ENCODE data around the gene SLC25A17.
"Not testable (repeated sequence)": the region's sequence is repeated elsewhere in the genome, so short reads cannot be mapped to it uniquely, and the experiment has no call there.

Gene SLC25A17

DNA sequence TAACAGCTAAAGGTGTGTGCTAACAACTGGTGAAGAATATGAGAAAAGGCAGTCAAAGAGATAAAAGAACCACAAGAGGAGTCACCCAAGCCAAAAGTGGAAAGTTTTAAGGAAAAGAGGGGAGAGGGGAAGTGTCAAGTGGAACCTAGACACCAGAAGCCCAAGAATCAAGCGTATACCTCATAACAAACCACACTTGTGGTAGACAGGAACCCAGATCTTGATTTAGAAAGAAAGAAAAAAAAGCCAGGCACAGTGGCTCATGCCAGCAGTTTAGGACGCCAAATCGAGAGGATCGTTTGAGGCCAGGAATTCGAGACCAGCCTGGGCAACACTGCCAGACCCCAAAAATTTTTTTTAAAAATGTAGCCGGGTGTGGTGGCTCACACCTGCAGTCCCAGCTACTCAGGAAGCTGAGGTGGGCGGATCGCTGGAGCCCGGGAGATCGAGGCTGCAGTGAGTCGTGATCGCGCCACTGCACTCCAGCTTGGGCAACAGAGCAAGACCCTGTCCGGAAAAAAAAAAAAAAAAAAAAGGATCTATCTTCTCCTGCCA, 877 bp downstream of the SLC25A17 start:
- no peak for DNase-seq

DNA sequence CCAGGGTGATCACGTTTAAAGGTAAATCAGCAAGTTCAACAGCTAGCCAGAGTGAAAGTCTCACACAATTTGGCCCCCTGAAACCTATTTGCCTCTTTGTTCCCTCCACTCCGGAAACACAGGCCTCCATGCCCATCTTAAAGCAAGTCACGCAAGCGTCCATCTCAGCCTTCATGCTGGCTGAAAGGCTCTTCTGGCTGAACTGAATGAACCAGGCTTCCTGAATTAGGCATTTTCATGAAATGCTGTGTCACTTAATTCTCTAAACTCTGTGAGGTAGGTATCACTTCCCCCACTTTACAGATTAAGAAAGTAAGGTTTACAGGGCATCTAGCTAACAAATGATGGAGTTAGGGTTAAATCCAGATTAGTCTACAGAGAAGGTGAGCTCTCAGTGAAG, 1.4 kb downstream of the SLC25A17 start:
- DNase-seq: no peak

DNA sequence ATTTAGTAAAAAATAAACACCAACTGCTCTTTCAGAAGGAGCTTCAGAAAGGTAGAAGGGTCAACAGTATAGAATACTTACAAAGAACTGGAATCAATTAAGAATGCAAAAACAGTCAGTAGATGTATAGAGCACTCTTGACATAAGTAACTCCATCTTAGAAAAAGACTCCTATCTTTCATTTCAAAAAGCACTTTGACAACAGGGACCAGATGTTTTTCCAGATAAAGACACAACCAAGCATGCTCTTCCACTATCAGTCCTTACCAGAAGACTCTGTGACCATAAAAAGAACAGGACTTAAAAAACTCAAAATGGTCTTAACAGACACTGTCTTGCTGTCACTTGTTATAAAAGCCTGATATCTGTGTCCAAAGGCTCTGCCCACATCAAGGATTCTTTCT, 5.2 kb downstream of the SLC25A17 start:
- DNase-seq: no peak

DNA sequence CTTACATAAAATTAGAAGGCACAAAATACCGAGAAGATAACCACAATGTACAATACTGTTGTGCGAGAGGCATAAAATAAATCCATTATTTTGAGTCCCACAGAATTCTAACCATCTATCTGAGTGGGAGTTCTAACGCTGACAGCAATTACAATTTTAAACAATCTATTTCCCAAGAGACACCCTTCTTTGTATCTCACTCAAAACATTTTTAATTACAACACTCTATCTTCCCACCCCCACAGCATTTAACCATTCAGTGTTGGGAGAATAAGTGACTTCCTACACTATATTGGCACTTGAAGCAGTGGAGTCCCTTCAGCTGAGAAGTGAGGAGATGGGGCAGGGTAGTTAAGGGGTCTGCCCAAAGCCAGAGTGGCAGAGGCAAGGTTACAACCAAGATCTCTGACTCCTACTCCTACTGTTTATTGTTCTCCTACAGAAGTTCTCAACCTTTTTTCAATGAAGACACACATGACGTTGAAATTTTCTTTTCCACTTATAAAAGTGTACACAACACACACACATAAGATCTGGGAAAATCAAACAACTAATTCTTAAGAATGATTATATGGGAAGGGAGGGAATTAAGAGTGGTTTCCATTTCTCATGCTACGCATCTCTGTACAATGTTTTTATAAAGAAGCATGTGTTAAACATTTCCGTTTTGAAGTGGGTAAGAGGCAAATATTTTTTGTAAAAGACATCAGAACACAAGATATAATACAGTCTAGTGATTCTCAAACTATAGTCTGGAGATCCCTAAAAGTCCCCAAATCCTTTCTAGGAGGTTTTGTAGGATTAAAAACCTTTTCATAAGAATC, 10.9 kb downstream of the SLC25A17 start:
- DNase-seq: no peak

GRCh38 chr22:40806711-40807110, 12.4 kb downstream of the SLC25A17 start:
- no peak for DNase-seq

GRCh38 chr22:40805699-40806203, 13.4 kb downstream of the SLC25A17 start:
- no peak for DNase-seq

DNA sequence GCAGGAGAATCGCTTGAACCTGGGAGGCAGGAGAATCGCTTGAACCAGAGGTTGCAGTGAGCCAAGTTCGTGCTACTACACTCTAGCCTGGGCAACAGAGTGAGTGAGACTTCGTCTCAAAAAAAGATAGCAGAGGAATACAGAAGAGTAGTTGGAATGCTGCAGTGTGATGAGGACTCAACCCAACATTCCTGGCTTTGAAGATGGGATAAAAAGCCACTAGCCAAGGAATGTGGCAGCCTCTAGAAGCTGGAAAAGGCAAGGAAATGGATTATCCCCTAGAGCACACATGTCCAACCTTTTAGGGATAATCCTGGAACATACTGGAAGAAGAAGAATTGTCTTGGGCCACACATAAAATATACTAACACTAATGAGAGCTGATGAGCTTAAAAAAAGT, 13.9 kb downstream of the SLC25A17 start:
- no peak for DNase-seq

- DNase-seq: no peak
Measured at GRCh38 chr22:40803321-40803720, 15.8 kb downstream of the SLC25A17 start.

GRCh38 chr22:40799008-40799407, 20.1 kb downstream of the SLC25A17 start:
- no peak for DNase-seq

DNA sequence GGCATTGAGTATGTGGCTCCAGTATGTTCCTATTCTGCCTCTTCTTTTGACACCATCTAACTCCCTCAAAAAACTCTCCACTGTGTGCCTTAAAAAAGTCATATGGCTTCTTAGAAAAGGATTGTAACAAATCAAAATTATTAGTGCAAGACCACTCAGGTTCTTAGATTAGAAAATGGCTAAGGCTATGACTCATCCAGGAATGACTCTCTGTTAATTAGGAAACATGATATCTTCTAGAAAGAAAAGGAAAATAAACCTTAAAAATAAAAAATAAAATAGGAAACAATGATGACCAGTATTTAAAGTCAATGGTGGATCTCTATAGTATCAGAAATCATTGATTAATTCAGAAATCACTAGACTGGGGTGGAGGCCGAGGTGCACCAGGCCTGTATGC, 21.7 kb downstream of the SLC25A17 start:
- no peak for DNase-seq

GRCh38 chr22:40792451-40792850, 26.7 kb downstream of the SLC25A17 start:
- no peak for DNase-seq

DNA sequence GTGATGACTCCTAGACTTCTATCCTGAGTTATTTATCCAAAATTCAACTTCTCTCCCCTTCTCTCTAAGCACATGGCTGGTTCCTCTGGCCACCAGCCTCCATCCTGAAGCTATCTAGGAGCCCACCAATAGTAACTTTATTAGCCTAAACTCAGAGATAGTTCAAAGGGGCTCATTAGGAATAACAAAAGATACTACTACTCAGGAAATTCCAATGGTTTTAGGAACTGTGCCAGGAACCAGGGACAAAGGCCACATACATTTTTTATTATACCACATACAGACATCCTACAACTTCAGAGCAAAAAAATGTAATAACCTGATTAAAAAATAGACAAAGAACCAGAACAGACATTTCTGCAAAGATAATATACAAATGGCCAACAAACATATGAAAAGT, 27.9 kb downstream of the SLC25A17 start:
- no peak for DNase-seq

DNA sequence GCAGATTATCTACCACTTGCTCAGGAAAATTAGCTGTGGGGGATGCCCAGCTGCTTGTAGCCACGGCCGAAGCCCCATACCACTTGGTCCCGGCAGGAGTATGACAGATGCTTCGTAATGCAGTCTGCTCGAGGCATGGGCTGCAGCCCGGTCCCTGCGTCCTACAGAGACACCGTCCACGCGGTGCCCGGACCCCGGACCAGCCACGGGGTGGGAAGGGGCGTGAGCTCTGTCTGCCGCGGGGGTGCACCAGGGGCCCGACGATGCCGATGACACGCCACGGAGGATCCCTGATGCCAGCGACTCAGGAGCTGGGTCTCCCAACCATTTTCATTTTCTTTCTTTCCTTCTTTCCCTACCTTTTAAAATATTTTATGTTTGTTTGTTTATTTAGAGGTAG, 30.0 kb downstream of the SLC25A17 start:
- no peak for DNase-seq

- DNase-seq: no peak
Measured at GRCh38 chr22:40782521-40782920, 36.6 kb downstream of the SLC25A17 start.

- not testable (repeated sequence) for DNase-seq
Measured at GRCh38 chr22:40781749-40782148, 37.4 kb downstream of the SLC25A17 start.

DNA sequence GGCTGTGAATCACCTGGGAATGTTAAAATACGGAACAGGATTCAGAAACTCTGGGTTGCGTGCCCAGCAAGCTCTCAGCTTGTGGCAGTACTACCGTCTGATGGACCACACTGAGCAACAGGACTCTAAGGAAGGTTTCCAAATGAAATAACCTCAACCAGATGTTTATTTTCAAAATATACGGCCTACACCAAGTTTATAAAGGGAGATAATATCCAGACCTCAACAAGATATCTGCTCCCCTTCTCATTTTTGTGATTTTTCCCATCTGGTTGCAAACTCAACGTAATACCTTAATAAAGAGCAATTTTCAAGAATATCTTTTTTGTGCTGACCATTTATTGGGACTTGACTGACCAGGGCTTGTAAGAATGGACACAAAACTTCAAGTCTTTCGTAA, 49.4 kb downstream of the SLC25A17 start:
- DNase-seq: no peak

- DNase-seq: no peak
Measured at GRCh38 chr22:40768206-40768605, 50.9 kb downstream of the SLC25A17 start.

DNA sequence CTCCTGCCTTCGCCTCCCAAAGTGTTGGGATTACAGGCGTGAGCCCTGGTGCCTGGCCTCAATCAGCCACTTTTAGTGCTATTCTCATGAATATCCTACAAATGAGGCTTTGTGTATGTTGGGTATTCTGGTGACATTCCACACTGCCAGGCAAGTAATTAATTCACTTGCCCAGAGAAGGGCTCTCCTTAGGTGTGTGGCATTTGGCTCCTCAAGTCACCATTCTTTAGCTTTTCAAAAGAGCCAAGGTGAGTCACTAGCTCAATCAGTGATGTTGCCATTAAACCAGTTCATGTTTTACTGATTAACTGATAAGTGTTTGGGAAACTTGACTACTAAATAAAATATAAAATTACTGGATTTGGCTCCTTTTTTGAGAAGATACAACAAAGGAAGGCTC, 52.2 kb downstream of the SLC25A17 start:
- DNase-seq: no peak

DNA sequence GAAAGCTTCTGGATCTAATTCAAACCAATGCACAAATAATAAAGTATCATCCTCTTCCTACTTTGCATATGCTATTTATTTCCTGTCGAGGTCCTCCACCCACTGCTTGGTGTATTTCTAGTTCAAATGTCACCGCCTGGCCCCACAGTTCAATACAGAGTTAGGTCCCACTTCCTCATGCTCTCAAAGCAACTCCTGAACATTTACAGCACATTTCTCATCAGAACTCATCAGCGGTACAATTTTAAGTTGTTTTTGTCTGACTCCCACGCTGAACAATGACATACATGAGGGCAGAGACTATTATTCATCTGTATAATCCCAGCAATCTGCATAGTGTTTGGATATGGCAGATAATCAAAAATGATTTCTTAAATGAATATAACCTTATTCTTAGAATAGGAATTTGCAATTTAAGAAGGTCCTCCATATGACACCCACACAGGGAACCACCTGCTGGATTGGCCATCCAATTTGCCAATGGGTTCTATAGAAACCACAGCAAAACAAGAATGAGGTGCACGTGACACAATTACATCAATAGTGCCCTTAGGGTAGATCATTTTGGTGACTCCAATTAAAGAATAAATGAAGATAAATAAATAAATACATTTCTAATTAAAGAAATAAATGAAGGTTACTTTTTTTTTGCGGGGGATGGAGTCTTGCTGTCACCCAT, 54.2 kb downstream of the SLC25A17 start:
- no peak for DNase-seq

DNA sequence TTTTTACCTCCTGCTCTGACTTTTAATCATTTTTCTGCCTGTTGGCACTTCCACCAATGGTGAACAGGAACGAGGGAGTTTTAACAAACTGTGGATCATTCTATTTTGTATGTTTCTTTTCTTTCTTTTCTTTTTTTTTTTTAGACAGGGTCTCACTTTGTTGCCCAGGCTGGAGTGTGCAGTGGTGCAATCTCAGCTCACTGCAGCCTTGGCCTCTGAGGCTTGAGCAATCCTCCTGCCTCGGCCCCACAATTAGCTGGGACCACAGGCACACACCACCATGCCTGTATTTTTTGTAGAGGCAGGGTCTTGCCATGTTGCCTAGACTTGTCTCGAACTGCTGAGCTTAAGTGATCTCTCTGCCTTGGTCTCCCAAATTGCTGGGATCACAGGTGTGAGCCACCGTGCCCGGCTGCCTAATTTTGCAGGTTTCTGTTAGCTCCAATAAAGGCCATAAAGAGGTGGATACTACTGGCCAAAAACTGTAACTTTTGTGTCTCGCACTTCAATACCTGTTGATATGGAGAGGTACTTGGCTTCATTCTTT, 59.8 kb downstream of the SLC25A17 start:
- no peak for DNase-seq

- DNase-seq: not testable (repeated sequence)
Measured at GRCh38 chr22:40758851-40759250, 60.3 kb downstream of the SLC25A17 start.

- no peak for DNase-seq
Measured at GRCh38 chr22:40758390-40758789, 60.8 kb downstream of the SLC25A17 start.

DNA sequence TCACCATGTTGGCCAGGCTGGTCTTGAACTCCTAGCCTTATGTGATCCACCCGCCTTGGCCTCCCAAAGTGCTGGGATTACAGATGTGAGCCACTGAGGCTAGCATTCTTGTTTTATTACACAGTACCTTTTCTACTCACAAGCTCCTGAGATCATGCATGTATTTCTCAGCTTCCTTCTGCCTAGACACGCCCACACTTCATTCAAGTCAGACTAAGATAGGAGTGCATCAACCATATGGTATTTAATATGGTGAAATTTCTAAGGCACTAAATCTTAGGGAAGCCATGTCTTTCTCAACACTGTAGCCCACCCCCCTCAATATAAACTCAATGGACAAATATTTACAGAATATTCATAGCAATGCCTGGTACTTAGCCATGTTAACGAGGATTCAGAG, 62.1 kb downstream of the SLC25A17 start:
- DNase-seq: no peak

- no peak for DNase-seq
Measured at GRCh38 chr22:40753114-40753513, 66.0 kb downstream of the SLC25A17 start.
